Panc1 (cell line): ENCODE data around the gene OPN4. TPM values are rescaled to one million over a fixed set of nuclear protein-coding genes. Genes with fewer than 3 reads are reported as not detected.

Experiments
- ATAC-seq: fragments of 200-7000 bp; cut with Tn5 transposase; 2 replicates; pipeline ENCODE4 v1.9.1; 2020; ENCODE audit warnings: mild to moderate bottlenecking, moderate library complexity
- BruUV-seq: library from RNA; stranded (reverse); fragments of 400-500 nt; replicated peaks from 2 replicates; lab custom pipeline; 2021; lab: Mats Ljungman, UMichigan
- CTCF ChIA-PET: fragments of 300-600 bp; sonication (Branson Sonifier 250); formaldehyde crosslinking; loops from one replicate; lab custom pipeline; 2022; ENCODE audit warnings: antibody characterized with exemption; lab: Charles Lee
- POLR2A ChIA-PET: fragments of 300-600 bp; sonication (Branson Sonifier 250); formaldehyde crosslinking; loops from one replicate; lab custom pipeline; 2022; ENCODE audit warnings: antibody characterized with exemption; lab: Charles Lee
- DNase-seq: peaks from one replicate; pipeline ENCODE4 v3.0.0-alpha.2; 2010; ENCODE audit warnings: low read depth, low spot score
- H3K27ac ChIP-seq: 2 replicates; pipeline ENCODE4 v1.5.1; 2011; ENCODE audit warnings: mild to moderate bottlenecking, low read length, inconsistent platforms
- H3K27me3 ChIP-seq: fragments of 200-500 bp; sonication (Bioruptor generic); 2 replicates; pipeline ENCODE4 v1.6.0; 2014; ENCODE audit warnings: low read length, inconsistent platforms; ENCODE audit not compliant: control insufficient read depth, insufficient read depth
- H3K36me3 ChIP-seq: fragments of 200-500 bp; sonication (Bioruptor generic); 2 replicates; pipeline ENCODE4 v1.5.1; 2014; ENCODE audit warnings: inconsistent platforms, mild to moderate bottlenecking, low read length, moderate library complexity; ENCODE audit not compliant: control insufficient read depth, insufficient read depth
- H3K4me1 ChIP-seq: 2 replicates; pipeline ENCODE4 v1.5.1; 2011; ENCODE audit warnings: inconsistent platforms, mild to moderate bottlenecking, low read length, moderate library complexity; ENCODE audit not compliant: control insufficient read depth, insufficient read depth
- H3K4me3 ChIP-seq, 2 experiments: 2 replicates each; pipeline ENCODE4 v1.5.1; 2011 to 2012; ENCODE audit warnings: low read depth in 2 of 2, low read length in 2 of 2, mild to moderate bottlenecking in 2 of 2, inconsistent platforms in 1 of 2, moderate library complexity in 1 of 2
- H3K9me3 ChIP-seq: fragments of 200-500 bp; sonication (Bioruptor generic); 2 replicates; pipeline ENCODE4 v1.5.1; 2014; ENCODE audit warnings: low read depth, mild to moderate bottlenecking, inconsistent platforms, low read length, moderate library complexity; ENCODE audit not compliant: control insufficient read depth, insufficient read depth
- CTCF ChIP-seq: fragments of 450-650 bp; IDR thresholded peaks from 2 replicates; pipeline ENCODE4 v1.5.1; 2017; ENCODE audit warnings: mild to moderate bottlenecking
- POLR2AphosphoS5 ChIP-seq: IDR thresholded peaks from 2 replicates; pipeline ENCODE4 v1.6.1; 2012; ENCODE audit warnings: mild to moderate bottlenecking, low read depth, low read length, moderate library complexity
- SIN3A ChIP-seq: IDR thresholded peaks from 2 replicates; pipeline ENCODE4 v1.6.1; 2012; ENCODE audit warnings: low read depth, mild to moderate bottlenecking, low read length, moderate library complexity, borderline replicate concordance; ENCODE audit not compliant: insufficient read depth
- TCF7L2 ChIP-seq: IDR thresholded peaks from 2 replicates; pipeline ENCODE4 v1.6.1; 2011; ENCODE audit warnings: mild to moderate bottlenecking, low read depth, low read length, inconsistent platforms
- in situ Hi-C: cut with HindIII; loops from 2 replicates; pipeline ENCODE4 v1.10.0; 2016; ENCODE audit warnings: low sequenced_read_pairs, low pct_unique_long_range_greater_than_20kb
- intact Hi-C: fragments of 100-400 bp; cut with micrococcal nuclease; formaldehyde crosslinking; loops from one replicate; pipeline ENCODE4 v1.10.0; 2022; ENCODE audit not compliant: unreplicated experiment
- total RNA-seq: library from RNA; stranded (reverse); gene quantifications from one replicate; pipeline ENCODE4 v1.2.1, GENCODE V29; 2021; ENCODE audit not compliant: unreplicated experiment
- TF ChIP-seq, protein P1 (sequence below), 2 experiments: IDR thresholded peaks; 2 replicates each; pipeline ENCODE4 v1.6.1; 2011 to 2012; ENCODE audit warnings: low read depth in 2 of 2, control low read depth in 1 of 2, low read length in 1 of 2, mild to moderate bottlenecking in 1 of 2, moderate library complexity in 1 of 2; ENCODE audit not compliant: insufficient read depth in 1 of 2

OPN4 gene
- total RNA-seq, 1 experiment from 2014 or later, result not detected

- Histone ChIP-seq H3K9me3 (no peaks in the 10 kb centered on the region), H3K4me3 (no peak overlapping the region), H3K4me1 (peaks cover 23% of the 10 kb centered on the region), H3K27me3 (no peaks in the 10 kb centered on the region), H3K36me3 (no peaks in the 10 kb centered on the region), H3K27ac (no peak overlapping the region)
- no TSS peak for BruUV-seq
- CTCF ChIA-PET, result no interaction called here
- DNase-seq, result no peak
- in situ Hi-C loops (no loop called here), intact Hi-C loops (no loop called here)
- no peak for ATAC-seq
- POLR2A ChIA-PET, result no interaction called here
- TF ChIP-seq, protein P1, sequence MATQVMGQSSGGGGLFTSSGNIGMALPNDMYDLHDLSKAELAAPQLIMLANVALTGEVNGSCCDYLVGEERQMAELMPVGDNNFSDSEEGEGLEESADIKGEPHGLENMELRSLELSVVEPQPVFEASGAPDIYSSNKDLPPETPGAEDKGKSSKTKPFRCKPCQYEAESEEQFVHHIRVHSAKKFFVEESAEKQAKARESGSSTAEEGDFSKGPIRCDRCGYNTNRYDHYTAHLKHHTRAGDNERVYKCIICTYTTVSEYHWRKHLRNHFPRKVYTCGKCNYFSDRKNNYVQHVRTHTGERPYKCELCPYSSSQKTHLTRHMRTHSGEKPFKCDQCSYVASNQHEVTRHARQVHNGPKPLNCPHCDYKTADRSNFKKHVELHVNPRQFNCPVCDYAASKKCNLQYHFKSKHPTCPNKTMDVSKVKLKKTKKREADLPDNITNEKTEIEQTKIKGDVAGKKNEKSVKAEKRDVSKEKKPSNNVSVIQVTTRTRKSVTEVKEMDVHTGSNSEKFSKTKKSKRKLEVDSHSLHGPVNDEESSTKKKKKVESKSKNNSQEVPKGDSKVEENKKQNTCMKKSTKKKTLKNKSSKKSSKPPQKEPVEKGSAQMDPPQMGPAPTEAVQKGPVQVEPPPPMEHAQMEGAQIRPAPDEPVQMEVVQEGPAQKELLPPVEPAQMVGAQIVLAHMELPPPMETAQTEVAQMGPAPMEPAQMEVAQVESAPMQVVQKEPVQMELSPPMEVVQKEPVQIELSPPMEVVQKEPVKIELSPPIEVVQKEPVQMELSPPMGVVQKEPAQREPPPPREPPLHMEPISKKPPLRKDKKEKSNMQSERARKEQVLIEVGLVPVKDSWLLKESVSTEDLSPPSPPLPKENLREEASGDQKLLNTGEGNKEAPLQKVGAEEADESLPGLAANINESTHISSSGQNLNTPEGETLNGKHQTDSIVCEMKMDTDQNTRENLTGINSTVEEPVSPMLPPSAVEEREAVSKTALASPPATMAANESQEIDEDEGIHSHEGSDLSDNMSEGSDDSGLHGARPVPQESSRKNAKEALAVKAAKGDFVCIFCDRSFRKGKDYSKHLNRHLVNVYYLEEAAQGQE (IDR thresholded peaks at IDR 0.05; ENCODE audit: insufficient read depth in 1 of 2, low read depth in 2 of 2, low read length in 1 of 2), result no peak
- TF ChIP-seq TCF7L2 (no peak), POLR2AphosphoS5 (no peak), CTCF (no peak), SIN3A (no peak)
Measured at GRCh38 chr10:86651631-86652331, 2.6 kb upstream of the OPN4 start.

DNA sequence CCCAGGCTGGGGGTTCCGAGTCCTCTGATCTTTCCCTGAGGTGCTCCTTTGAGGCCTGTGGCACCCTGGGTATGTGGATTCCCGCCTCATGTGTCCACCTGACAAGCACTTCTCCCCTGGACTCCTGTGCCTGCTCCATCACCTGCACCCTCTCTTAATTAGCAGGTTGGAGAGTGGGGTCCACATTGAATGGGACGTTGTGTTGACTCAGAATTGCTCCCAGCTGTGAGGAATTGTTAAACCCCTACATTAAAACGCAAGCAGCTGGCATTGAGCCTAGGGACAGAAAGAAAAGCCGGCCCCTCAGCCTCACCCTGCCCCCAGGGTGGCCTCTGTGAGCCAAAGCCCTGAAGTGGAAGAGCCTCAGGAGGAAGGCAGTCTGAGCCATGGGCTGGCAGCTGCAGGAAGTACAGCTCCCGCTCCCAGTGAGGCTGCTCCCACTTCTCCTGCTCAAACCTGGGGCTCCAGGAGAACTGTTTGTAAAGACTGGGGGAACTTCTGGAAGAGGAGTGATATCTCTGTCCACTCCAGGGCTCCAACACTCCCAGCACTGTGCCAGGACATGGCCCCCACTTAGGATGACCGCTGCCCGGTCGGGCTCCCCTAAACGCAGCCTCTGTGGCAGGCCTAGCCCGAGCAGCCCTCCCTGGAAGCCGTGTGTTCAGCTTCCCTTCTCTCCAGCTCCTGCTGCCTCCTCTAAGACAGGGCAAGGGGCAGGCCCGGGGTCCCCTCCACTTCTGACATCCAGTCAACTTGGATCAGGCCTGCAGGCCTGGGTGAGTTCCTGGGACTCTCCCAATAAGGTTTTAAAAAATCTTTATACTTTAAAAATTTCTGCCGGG lies 1.8 kb upstream of the OPN4 start:
- in situ Hi-C loops, result no loop called here
- ChIA-PET CTCF (no interaction called here), POLR2A (no interaction called here)
- no TSS peak for BruUV-seq
- H3K4me3 ChIP-seq, result no peak overlapping the region
- H3K27ac ChIP-seq, result no peak overlapping the region
- DNase-seq (no peak), ATAC-seq (no peak)
- H3K27me3 ChIP-seq, result no peaks in the 10 kb centered on the region
- intact Hi-C loops, result no loop called here
- H3K36me3 ChIP-seq, result no peaks in the 10 kb centered on the region
- no peaks in the 10 kb centered on the region for H3K9me3 ChIP-seq
- TF ChIP-seq SIN3A, result no peak
- H3K4me1 ChIP-seq, result peaks cover 18% of the 10 kb centered on the region
